COR-L47 (cell line): ENCODE data around the gene ZNHIT3.

Experiments
- DNase-seq: peaks from one replicate; lab custom pipeline; 2025; lab: John Stamatoyannopoulos, UW

ZNHIT3 gene

DNA sequence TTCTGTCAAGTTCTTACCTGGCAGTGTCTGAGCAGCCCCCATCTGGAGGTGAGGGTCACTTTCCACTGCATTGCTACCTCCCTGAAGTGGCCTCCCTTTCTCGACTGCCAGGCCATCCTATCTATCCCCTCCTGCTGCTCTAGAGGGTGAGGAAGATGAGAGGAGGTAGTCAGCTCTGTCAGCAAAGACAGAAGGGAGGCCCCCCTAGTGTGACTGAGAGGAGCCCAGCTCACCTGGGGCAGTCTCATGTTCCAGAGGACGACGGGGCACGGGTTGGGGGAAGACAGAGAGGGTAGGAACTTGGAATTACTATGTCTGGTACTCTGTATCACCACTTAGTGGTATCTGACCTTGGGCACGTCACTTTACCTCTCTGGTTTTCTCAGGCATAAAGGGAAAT is 26.2 kb downstream of the ZNHIT3 start:
- DNase-seq: no peak

DNA sequence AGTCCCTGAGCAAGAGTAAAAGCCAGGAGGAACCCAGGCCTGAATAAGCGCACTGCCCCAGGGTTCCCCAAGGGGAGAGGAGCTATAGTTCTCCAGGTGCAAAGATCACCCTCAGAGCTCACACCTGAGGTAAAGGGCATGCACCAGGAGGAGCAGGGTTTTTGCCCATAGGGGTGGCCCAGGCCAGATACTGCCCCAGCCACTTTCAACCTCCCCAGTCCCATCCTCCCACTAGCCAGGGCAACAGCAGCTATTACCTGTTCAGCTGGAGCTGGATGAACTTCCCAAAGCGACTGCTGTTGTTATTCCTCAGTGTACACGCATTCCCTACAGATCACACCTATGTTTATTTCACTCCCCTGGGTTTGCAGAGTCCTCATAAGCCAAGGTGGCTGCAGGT is 28.4 kb downstream of the ZNHIT3 start:
- no peak for DNase-seq

- no peak for DNase-seq
Observed at GRCh38 chr17:36515837-36516236, 29.4 kb downstream of the ZNHIT3 start.

DNA sequence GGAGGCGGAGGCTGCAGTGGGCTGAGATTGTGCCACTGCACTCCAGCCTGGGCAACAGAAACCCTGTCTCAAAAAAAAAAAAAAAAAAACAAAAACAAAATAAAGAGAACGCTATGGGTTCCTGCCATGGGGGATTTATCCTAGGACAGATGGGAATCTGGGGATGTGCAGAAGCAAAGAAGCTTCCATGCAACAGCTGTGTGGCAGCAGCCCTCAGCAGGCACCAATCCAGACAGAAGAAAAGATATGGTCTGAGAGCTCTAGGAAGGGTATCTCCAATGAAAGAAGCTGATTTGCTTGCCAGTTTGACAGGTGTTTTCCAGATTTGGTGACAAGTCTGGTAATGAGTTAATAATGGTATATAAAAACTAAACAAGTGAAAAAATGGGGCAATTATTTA is 36.6 kb downstream of the ZNHIT3 start:
- no peak for DNase-seq

- no peak for DNase-seq
Observed at GRCh38 chr17:36524428-36524876, 38.0 kb downstream of the ZNHIT3 start.

- no peak for DNase-seq
Observed at GRCh38 chr17:36525113-36525512, 38.6 kb downstream of the ZNHIT3 start.

- DNase-seq: no peak
Observed at GRCh38 chr17:36525888-36526287, 39.4 kb downstream of the ZNHIT3 start.

GRCh38 chr17:36527621-36528250 is 41.3 kb downstream of the ZNHIT3 start:
- no peak for DNase-seq

- no peak for DNase-seq
Observed at GRCh38 chr17:36529121-36529520, 42.6 kb downstream of the ZNHIT3 start.

DNA sequence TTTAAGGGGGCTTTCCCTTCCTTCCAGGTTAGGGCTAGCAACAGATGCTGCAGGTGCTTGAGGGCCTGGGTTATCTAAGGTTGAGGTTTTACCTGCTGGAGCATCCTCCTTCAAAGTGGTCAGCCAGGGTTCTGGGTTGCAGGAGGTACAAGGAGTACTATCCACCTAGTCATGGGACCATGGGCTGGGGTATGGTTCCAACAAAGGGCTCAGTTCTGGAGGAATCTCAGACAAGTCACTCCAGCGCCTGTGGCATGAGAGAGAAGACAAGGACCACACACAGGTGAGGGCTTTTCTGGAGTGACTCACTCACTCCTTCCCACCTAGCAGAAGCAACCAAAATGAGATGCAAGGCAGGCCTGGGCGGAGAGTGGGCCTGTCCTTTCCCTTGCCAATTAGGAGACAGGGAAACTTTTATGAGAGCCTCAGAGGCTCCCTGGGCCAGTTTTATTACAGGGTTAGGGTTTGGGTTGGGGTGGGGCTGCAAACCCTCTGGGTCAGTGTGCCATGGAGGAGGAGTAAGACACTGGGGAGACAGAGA is 46.0 kb downstream of the ZNHIT3 start:
- no peak for DNase-seq

DNA sequence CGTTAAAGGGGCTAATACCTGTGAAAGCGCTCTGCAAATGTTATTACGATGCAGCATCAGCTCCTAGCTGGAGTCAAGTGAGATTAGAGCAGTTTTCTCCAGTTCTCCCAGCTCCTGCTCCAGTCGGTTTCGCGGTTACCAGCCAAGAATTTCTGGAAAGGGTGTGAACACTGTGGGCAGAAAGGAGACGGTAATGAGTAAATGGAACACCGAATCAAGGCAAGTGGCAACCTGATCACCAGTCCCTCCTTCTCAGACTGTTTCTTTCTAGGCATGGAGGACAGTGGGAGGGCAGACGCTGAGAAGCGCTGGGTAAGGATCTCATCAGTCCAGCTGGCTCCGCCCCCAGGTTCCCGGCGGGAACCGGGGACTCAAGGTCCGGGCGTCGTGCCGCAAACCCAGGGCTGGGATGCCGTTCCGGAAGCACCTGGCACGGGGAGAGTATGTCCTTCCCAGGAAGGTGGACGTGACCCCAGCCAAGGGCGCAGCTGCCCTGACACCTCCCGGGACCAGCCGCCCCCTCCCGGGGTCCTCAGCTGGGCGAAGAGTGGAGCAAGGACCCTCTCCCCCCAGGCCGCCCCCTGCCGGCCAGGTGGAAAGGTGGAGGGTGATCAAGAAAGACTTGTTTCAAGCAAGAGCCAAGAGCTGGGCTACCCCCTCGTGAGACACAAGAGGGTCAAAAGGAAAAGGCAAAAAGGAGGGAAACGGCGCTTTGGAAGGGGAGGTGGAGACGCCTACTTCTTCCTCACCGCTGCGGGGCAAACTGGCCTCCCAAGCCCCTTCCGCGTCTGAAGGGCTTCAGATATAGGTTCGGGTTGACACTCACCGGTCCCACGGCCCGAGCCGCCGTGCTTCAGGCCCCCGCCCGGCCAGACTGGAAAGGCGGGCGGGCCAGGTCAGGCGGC is 47.7 kb downstream of the ZNHIT3 start:
- DNase-seq: peak; percentile 71

GRCh38 chr17:36534840-36535668 is 48.6 kb downstream of the ZNHIT3 start, which contains the start of the genes MYO19 and PIGW:
MYO19 (minus strand) TSS chr17:36534868; CDS start chr17:36532538, 2,330 bp downstream.
PIGW (plus strand) TSS chr17:36534987; CDS start chr17:36537102, 2,115 bp downstream.
- DNase-seq: peak; percentile 90

GRCh38 chr17:36535669-36536081 is 49.2 kb downstream of the ZNHIT3 start:
- no peak for DNase-seq

GRCh38 chr17:36540696-36541095 is 54.2 kb downstream of the ZNHIT3 start:
- DNase-seq: no peak

DNA sequence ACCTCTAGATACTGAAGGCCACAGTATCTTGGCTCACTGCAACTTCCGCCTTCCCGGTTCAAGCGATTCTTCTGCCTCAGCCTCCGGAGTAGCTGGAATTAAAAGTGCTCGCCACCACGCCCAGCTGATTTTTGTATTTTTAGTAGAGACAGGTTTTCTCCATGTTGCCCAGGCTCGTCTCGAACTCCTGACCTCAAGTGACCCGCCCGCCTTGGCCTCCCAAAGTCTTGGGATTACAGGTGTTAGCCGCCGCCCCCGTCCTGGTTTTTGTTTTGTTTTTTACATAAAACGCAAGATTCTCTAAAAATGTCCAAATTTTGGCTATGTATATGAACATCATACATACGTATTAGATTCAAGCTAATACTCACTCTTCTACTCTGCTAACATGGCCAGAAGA is 56.3 kb downstream of the ZNHIT3 start:
- no peak for DNase-seq

GRCh38 chr17:36544044-36544306 is 57.5 kb downstream of the ZNHIT3 start:
- DNase-seq: peak; percentile 58

DNA sequence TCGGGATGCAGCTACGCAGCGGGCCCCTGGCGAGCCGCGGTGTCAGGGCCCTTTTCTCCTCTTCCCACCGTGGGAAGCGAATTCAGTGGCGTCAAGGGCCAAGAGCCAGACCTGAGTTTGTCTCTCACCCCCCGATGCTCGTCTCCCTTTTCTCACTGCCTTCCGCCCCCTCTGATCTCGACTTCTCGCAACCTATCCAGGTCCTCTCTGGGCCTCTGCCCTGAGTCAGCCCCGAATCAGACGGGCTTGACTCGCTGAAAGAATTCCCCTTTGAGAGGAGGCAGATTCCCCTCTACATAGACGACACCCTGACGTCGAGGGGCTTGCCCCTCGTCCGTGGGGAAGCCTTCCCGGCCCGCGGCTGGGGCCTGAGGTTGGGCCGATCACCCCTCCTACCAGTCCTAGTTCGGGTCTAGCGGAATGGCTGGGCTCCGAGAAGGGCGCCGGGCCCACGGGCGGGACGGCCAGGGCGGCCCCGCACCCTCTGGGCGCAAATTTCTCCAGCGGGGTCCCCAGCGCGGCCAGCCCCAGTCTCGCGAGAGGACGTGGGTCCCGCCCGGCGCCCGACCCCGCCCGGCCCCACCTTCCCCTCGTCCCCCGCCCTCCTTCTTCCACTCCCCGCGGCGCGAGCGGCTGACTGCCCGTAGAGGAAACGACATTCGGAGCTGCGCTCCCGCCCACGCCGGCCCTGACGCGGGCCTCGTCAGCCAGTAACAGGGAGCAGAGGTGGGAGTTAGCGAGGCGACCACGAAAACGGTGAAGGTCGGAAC is 58.0 kb downstream of the ZNHIT3 start, which contains the start of gene GGNBP2:
Gene GGNBP2, plus strand, starts transcription at position 613 of the 770 bp plus-strand sequence. CDS start 806 bp downstream, outside the sequence.
- peak; percentile 92 for DNase-seq

DNA sequence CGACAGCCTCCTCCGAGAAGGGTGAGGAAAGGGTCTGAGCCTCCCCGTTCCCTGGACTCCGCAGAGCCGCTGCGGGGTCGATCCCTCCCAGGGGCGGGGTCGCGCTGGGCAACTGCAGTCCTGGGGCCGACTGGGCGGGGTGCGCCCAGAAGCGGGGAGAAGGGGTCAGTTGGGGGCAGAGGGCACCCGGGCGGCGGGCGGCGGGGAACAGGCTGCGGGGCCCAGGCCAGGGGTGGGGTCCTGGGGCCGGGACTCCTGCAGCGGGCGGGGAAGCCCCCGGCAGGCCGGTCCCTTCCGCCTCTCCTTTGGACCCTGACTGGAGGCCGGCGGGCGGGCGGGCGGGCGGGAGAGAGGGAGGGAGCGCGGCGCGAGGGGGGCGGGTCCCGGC is 58.6 kb downstream of the ZNHIT3 start:
- DNase-seq: no peak
